Activated naive CD8-positive, alpha-beta T cell treated with anti-CD3 and anti-CD28 coated beads for 36 hours (primary cell): ENCODE data around the gene POLDIP2. TPM values are rescaled to one million over a fixed set of nuclear protein-coding genes. Genes with fewer than 3 reads are reported as not detected.

Experiments
- DNase-seq: peaks from one replicate; pipeline ENCODE4 v3.0.0; 2021
- H3K27ac Mint-ChIP-seq: one replicate; pipeline ENCODE4 v1.8.0; 2022; ENCODE audit warnings: mild to moderate bottlenecking, moderate library complexity, mixed read lengths
- H3K27me3 Mint-ChIP-seq: one replicate; pipeline ENCODE4 v1.8.0; 2022; ENCODE audit warnings: mild to moderate bottlenecking, mixed read lengths
- H3K36me3 Mint-ChIP-seq: one replicate; pipeline ENCODE4 v1.8.0; 2021; ENCODE audit warnings: mild to moderate bottlenecking, mixed read lengths
- H3K4me1 Mint-ChIP-seq: one replicate; pipeline ENCODE4 v1.8.0; 2021; ENCODE audit warnings: mixed read lengths
- H3K4me3 Mint-ChIP-seq: one replicate; pipeline ENCODE4 v1.8.0; 2022; ENCODE audit warnings: mild to moderate bottlenecking, moderate library complexity, mixed read lengths
- H3K9me3 Mint-ChIP-seq: one replicate; pipeline ENCODE4 v1.8.0; 2022; ENCODE audit warnings: mixed read lengths
- total RNA-seq, 2 experiments: library from RNA; stranded (reverse); gene quantifications; one replicate each; pipeline ENCODE4 v1.2.3, GENCODE V29; 2021

Gene POLDIP2
- total RNA-seq, 2 experiments from 2014 or later: 125 to 126 TPM

GRCh38 chr17:28372945-28373274, 15.6 kb upstream of the POLDIP2 start:
- Mint-ChIP-seq H3K9me3 (no peaks in the 10 kb centered on the region), H3K4me1 (peaks cover 22% of the 10 kb centered on the region), H3K36me3 (peaks cover 12% of the 10 kb centered on the region), H3K4me3 (peak overlapping the region; percentile 88), H3K27ac (peak overlapping the region; percentile 59), H3K27me3 (no peaks in the 10 kb centered on the region)
- no peak for DNase-seq

GRCh38 chr17:28372203-28372944, 15.0 kb upstream of the POLDIP2 start:
- no peaks in the 10 kb centered on the region for H3K27me3 Mint-ChIP-seq
- peak overlapping the region; percentile 59 for H3K27ac Mint-ChIP-seq
- H3K9me3 Mint-ChIP-seq: no peaks in the 10 kb centered on the region
- peaks cover 22% of the 10 kb centered on the region for H3K4me1 Mint-ChIP-seq
- H3K4me3 Mint-ChIP-seq: peak overlapping the region; percentile 88
- peak; percentile 59 for DNase-seq
- H3K36me3 Mint-ChIP-seq: peaks cover 12% of the 10 kb centered on the region

- Mint-ChIP-seq H3K27ac (peak within 1 kb of the TSS; percentile 89), H3K4me3 (peak within 1 kb of the TSS; percentile 90), H3K4me1 (peaks cover 22% of the 10 kb centered on the region), H3K36me3 (peaks cover 12% of the 10 kb centered on the region), H3K9me3 (no peaks in the 10 kb centered on the region), H3K27me3 (no peaks in the 10 kb centered on the region)
- DNase-seq: peak; percentile 93
These were observed 14.2 kb upstream of the POLDIP2 start, which contains the start of gene SARM1 for GRCh38 chr17:28371245-28372202. TSS of gene SARM1 (plus strand) at chr17:28371694. CDS start at chr17:28372033, 339 bp downstream.

- no peaks in the 10 kb centered on the region for H3K27me3 Mint-ChIP-seq
- peaks cover 12% of the 10 kb centered on the region for H3K36me3 Mint-ChIP-seq
- H3K27ac Mint-ChIP-seq: peak overlapping the region; percentile 77
- no peaks in the 10 kb centered on the region for H3K9me3 Mint-ChIP-seq
- peaks cover 22% of the 10 kb centered on the region for H3K4me1 Mint-ChIP-seq
- DNase-seq: no peak
- H3K4me3 Mint-ChIP-seq: peak overlapping the region; percentile 84
These were observed 13.4 kb upstream of the POLDIP2 start for GRCh38 chr17:28370744-28371103.

- Mint-ChIP-seq H3K27ac (peak within 1 kb of the TSS; percentile 77), H3K9me3 (no peaks in the 10 kb centered on the region), H3K4me1 (peaks cover 22% of the 10 kb centered on the region), H3K36me3 (peaks cover 12% of the 10 kb centered on the region), H3K27me3 (no peaks in the 10 kb centered on the region), H3K4me3 (peak within 1 kb of the TSS; percentile 84)
- no peak for DNase-seq
These were observed 12.9 kb upstream of the POLDIP2 start, which contains the start of gene VTN for GRCh38 chr17:28370035-28370743. TSS of gene VTN (minus strand) at chr17:28370307. CDS start at chr17:28370203, 104 bp downstream.

GRCh38 chr17:28369684-28370034, 12.3 kb upstream of the POLDIP2 start:
- Mint-ChIP-seq H3K9me3 (no peaks in the 10 kb centered on the region), H3K27ac (no peak overlapping the region), H3K4me3 (no peak overlapping the region), H3K27me3 (no peaks in the 10 kb centered on the region), H3K4me1 (peaks cover 22% of the 10 kb centered on the region), H3K36me3 (peaks cover 8% of the 10 kb centered on the region)
- no peak for DNase-seq

GRCh38 chr17:28368915-28369683, 11.8 kb upstream of the POLDIP2 start:
- Mint-ChIP-seq H3K36me3 (peaks cover 8% of the 10 kb centered on the region), H3K9me3 (no peaks in the 10 kb centered on the region), H3K4me3 (no peak overlapping the region), H3K27me3 (no peaks in the 10 kb centered on the region), H3K27ac (no peak overlapping the region), H3K4me1 (peaks cover 22% of the 10 kb centered on the region)
- DNase-seq: no peak

GRCh38 chr17:28368306-28368831, 11.0 kb upstream of the POLDIP2 start:
- Mint-ChIP-seq H3K27me3 (no peaks in the 10 kb centered on the region), H3K4me1 (peaks cover 18% of the 10 kb centered on the region), H3K27ac (no peak overlapping the region), H3K36me3 (peaks cover 5% of the 10 kb centered on the region), H3K4me3 (no peak overlapping the region), H3K9me3 (no peaks in the 10 kb centered on the region)
- DNase-seq: no peak

GRCh38 chr17:28367641-28368305, 10.4 kb upstream of the POLDIP2 start:
- Mint-ChIP-seq H3K27ac (no peak overlapping the region), H3K9me3 (no peaks in the 10 kb centered on the region), H3K4me1 (peaks cover 12% of the 10 kb centered on the region), H3K36me3 (no peaks in the 10 kb centered on the region), H3K27me3 (no peaks in the 10 kb centered on the region), H3K4me3 (no peak overlapping the region)
- DNase-seq: no peak

GRCh38 chr17:28366605-28367004, 9.3 kb upstream of the POLDIP2 start:
- H3K4me1 Mint-ChIP-seq: peaks cover 11% of the 10 kb centered on the region
- H3K36me3 Mint-ChIP-seq: no peaks in the 10 kb centered on the region
- no peak for DNase-seq
- H3K4me3 Mint-ChIP-seq: no peak overlapping the region
- no peaks in the 10 kb centered on the region for H3K9me3 Mint-ChIP-seq
- H3K27ac Mint-ChIP-seq: peak overlapping the region; percentile 49
- H3K27me3 Mint-ChIP-seq: no peaks in the 10 kb centered on the region

- Mint-ChIP-seq H3K4me3 (no peak overlapping the region), H3K27ac (no peak overlapping the region), H3K4me1 (peaks cover 4% of the 10 kb centered on the region), H3K27me3 (no peaks in the 10 kb centered on the region), H3K36me3 (peaks cover 2% of the 10 kb centered on the region), H3K9me3 (no peaks in the 10 kb centered on the region)
- no peak for DNase-seq
These were observed 8.2 kb upstream of the POLDIP2 start for GRCh38 chr17:28365487-28365886.

- H3K9me3 Mint-ChIP-seq: no peaks in the 10 kb centered on the region
- DNase-seq: no peak
- H3K4me1 Mint-ChIP-seq: no peaks in the 10 kb centered on the region
- H3K4me3 Mint-ChIP-seq: no peak within 1 kb of the TSS
- no peak within 1 kb of the TSS for H3K27ac Mint-ChIP-seq
- peaks cover 2% of the 10 kb centered on the region for H3K36me3 Mint-ChIP-seq
- no peaks in the 10 kb centered on the region for H3K27me3 Mint-ChIP-seq
These were observed 7.5 kb upstream of the POLDIP2 start, which contains the start of gene SEBOX for GRCh38 chr17:28364665-28365363. TSS of gene SEBOX (minus strand) at chr17:28365199. CDS start at chr17:28365151, 48 bp downstream.
